CD8-positive, alpha-beta memory T cell (primary cell): ENCODE results near the gene PAAF1. TPM values are rescaled to one million over a fixed set of nuclear protein-coding genes. Genes with fewer than 3 reads are reported as not detected.

Experiments used
- CTCF ChIA-PET: fragments of 350-600 bp; sonication (Branson Sonifier 250); formaldehyde crosslinking; loops from one replicate; lab custom pipeline; 2021; ENCODE audit warnings: antibody characterized with exemption; lab: Charles Lee
- POLR2A ChIA-PET: fragments of 350-600 bp; sonication (Branson Sonifier 250); formaldehyde crosslinking; loops from one replicate; lab custom pipeline; 2021; ENCODE audit warnings: antibody characterized with exemption; lab: Charles Lee
- DNase-seq, 5 donors: peaks; one replicate each; pipeline versions ENCODE4 v3.0.0 to v3.0.0-alpha.2; 2020 to 2022; ENCODE audit warnings: mixed read lengths in 1 of 5
- H3K27ac ChIP-seq: one replicate; pipeline ENCODE4 v1.7.0; 2013; ENCODE audit warnings: low read depth, mild to moderate bottlenecking, low read length, moderate library complexity
- H3K27me3 ChIP-seq: 2 replicates; pipeline ENCODE4 v1.7.0; 2013; ENCODE audit warnings: low read length, mild to moderate bottlenecking; ENCODE audit not compliant: insufficient read depth, poor library complexity, severe bottlenecking
- H3K36me3 ChIP-seq: 2 replicates; pipeline ENCODE4 v1.7.0; 2013; ENCODE audit warnings: mild to moderate bottlenecking, low read length, moderate library complexity; ENCODE audit not compliant: insufficient read depth
- H3K4me1 ChIP-seq: 2 replicates; pipeline ENCODE4 v1.7.0; 2013; ENCODE audit warnings: mild to moderate bottlenecking, low read length, moderate library complexity; ENCODE audit not compliant: insufficient read depth
- H3K4me3 ChIP-seq: 2 replicates; pipeline ENCODE4 v1.7.0; 2013; ENCODE audit warnings: mild to moderate bottlenecking, low read length
- H3K9me3 ChIP-seq: 2 replicates; pipeline ENCODE4 v1.7.0; 2013; ENCODE audit warnings: mild to moderate bottlenecking, low read length
- H3K27ac Mint-ChIP-seq, 8 donors: one replicate each; pipeline ENCODE4 v1.8.0; 2020 to 2021; ENCODE audit warnings: mixed read lengths in 8 of 8, mild to moderate bottlenecking in 6 of 8, inconsistent platforms in 3 of 8, moderate library complexity in 3 of 8
- H3K27me3 Mint-ChIP-seq, 2 donors: one replicate each; pipeline ENCODE4 v1.8.0; 2020 to 2021; ENCODE audit warnings: mixed read lengths in 2 of 2, mild to moderate bottlenecking in 1 of 2, moderate library complexity in 1 of 2
- H3K36me3 Mint-ChIP-seq, 3 donors: one replicate each; pipeline ENCODE4 v1.8.0; 2020 to 2021; ENCODE audit warnings: mixed read lengths in 3 of 3, inconsistent platforms in 1 of 3, mild to moderate bottlenecking in 1 of 3
- H3K4me1 Mint-ChIP-seq, 3 donors: one replicate each; pipeline ENCODE4 v1.8.0; 2020 to 2021; ENCODE audit warnings: mixed read lengths in 3 of 3, inconsistent platforms in 1 of 3, mild to moderate bottlenecking in 1 of 3
- H3K4me3 Mint-ChIP-seq, 7 donors: one replicate each; pipeline ENCODE4 v1.8.0; 2020 to 2021; ENCODE audit warnings: mixed read lengths in 7 of 7, mild to moderate bottlenecking in 6 of 7, moderate library complexity in 4 of 7, inconsistent platforms in 2 of 7
- H3K9me3 Mint-ChIP-seq, 5 donors: one replicate each; pipeline ENCODE4 v1.8.0; 2020 to 2022; ENCODE audit warnings: mixed read lengths in 5 of 5, mild to moderate bottlenecking in 3 of 5, moderate library complexity in 2 of 5, inconsistent platforms in 1 of 5
- polyA plus RNA-seq: library from polyadenylated mRNA; unstranded; fragments of 300-500 nt; fragmentation: Illumina TruSeq; gene quantifications from one replicate; pipeline ENCODE4 v1.2.3, GENCODE V29; 2021
- total RNA-seq, 2 experiments: library from RNA; stranded (reverse); gene quantifications; one replicate each; pipeline ENCODE4 v1.2.3, GENCODE V29; 2021

Gene PAAF1
- total and polyA plus RNA-seq, 3 experiments from 2014 or later, result 18.9 to 29.5 (median 27.1) TPM

- CTCF ChIA-PET, result no interaction called here
- POLR2A ChIA-PET, result no interaction called here
Measured at GRCh38 chr11:73949912-73950311, 73.1 kb downstream of the PAAF1 start.

GRCh38 chr11:73950869-73951710 is 74.3 kb downstream of the PAAF1 start, which contains the start of gene DNAJB13:
Gene DNAJB13 (plus strand): TSS chr11:73951026. CDS start chr11:73951070, 44 bp downstream.
- Histone ChIP-seq H3K36me3 (no peaks in the 10 kb centered on the region), H3K4me3 (no peak within 1 kb of the TSS), H3K27ac (no peak within 1 kb of the TSS), H3K9me3 (no peaks in the 10 kb centered on the region), H3K27me3 (no peaks in the 10 kb centered on the region), H3K4me1 (no peaks in the 10 kb centered on the region)
- POLR2A ChIA-PET, result no interaction called here
- peaks cover 0 to 6% (median 4%) of the 10 kb centered on the region in 3 donors for H3K36me3 Mint-ChIP-seq
- no peak within 1 kb of the TSS for H3K27ac Mint-ChIP-seq
- no peak within 1 kb of the TSS for H3K4me3 Mint-ChIP-seq
- no peak for DNase-seq
- H3K4me1 Mint-ChIP-seq, result no peaks in the 10 kb centered on the region
- peaks cover 5 to 7% of the 10 kb centered on the region in 2 donors for H3K27me3 Mint-ChIP-seq
- H3K9me3 Mint-ChIP-seq, result no peaks in the 10 kb centered on the region
- CTCF ChIA-PET, result no interaction called here

More at GRCh38 chr11:73949912-73950311, 73.1 kb downstream of the PAAF1 start:
- H3K4me3 ChIP-seq, result no peak overlapping the region
- Mint-ChIP-seq H3K4me3 (no peak overlapping the region), H3K27ac (no peak overlapping the region), H3K4me1 (no peaks in the 10 kb centered on the region), H3K27me3 (peaks cover 2 to 5% of the 10 kb centered on the region in 2 donors), H3K36me3 (peaks cover 0 to 4% (median 4%) of the 10 kb centered on the region in 3 donors), H3K9me3 (no peaks in the 10 kb centered on the region)
- no peaks in the 10 kb centered on the region for H3K36me3 ChIP-seq
- H3K4me1 ChIP-seq, result no peaks in the 10 kb centered on the region
- no peaks in the 10 kb centered on the region for H3K27me3 ChIP-seq
- H3K27ac ChIP-seq, result no peak overlapping the region
- no peak for DNase-seq
- H3K9me3 ChIP-seq, result no peaks in the 10 kb centered on the region

DNA sequence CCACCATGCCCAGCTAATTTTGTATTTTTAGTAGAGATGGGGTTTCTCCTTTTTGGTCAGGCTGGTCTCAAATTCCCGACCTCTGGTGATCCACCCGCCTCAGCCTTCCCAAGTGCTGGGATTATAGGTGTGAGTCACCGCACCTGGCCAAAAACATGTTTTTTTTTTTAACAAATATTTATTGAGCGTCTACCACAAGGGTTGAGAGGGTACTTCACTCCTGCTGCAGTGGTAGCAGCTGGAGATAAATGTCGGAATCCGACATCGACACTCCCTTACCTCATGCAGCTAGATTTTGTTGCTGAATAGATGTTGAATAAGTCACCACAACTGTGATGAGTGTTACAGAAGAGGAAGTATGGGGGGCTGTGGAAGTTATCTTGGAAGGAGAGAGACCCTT is 75.0 kb downstream of the PAAF1 start:
- H3K9me3 ChIP-seq, result no peaks in the 10 kb centered on the region
- no peak for DNase-seq
- Mint-ChIP-seq H3K4me3 (no peak overlapping the region), H3K4me1 (no peaks in the 10 kb centered on the region), H3K27ac (no peak overlapping the region), H3K27me3 (peaks cover 7 to 12% of the 10 kb centered on the region in 2 donors), H3K36me3 (peaks cover 0 to 4% (median 4%) of the 10 kb centered on the region in 3 donors), H3K9me3 (no peaks in the 10 kb centered on the region)
- ChIA-PET POLR2A (no interaction called here), CTCF (no interaction called here)
- H3K36me3 ChIP-seq, result no peaks in the 10 kb centered on the region
- no peaks in the 10 kb centered on the region for H3K27me3 ChIP-seq
- no peaks in the 10 kb centered on the region for H3K4me1 ChIP-seq
- H3K27ac ChIP-seq, result no peak overlapping the region
- no peak overlapping the region for H3K4me3 ChIP-seq

DNA sequence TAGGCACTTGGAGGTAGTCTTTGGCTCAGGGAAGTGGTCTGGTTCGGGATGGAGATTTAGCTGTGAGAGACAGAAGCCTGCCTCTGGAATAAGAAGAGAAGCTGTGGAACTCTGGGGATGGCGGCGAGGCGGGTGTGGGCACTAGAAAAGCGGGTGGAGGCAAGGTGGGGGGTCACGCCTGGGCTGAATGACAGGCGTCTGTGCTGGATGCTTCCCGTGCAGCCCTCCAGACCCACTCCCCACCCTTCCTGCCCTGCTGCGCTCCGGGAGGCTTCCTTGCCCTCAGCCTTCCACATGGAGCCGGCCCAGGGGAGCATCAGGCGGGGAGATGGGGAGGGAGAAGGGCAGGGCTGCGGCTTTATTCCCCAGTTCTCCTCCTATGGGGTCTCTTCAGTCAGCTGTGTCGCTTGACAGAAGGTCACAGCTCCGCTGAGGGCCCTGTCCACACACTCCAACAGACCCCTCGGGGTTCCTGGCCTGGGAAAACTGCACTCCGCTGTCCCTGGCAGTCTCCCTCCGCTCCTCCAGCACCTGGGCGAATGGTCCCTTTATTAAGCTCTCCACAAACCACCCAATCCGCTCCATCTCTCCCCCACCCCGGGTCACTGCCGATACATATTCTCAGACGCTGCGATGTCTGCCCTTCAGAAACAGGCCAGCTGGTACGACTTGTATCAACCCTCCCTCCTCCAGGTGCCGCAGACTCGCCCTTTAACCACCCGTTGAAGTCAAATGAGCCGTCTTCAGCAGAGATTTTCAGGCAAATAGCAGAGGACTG is 80.3 kb downstream of the PAAF1 start:
- peaks cover 0 to 2% (median 0%) of the 10 kb centered on the region in 3 donors for H3K36me3 Mint-ChIP-seq
- ChIA-PET CTCF (no interaction called here), POLR2A (interaction anchor here (0.7 kb wide), 1 partner anchor 10 kb away, joined by 4 read pairs; no protein-coding TSS in a partner anchor)
- H3K27ac ChIP-seq, result no peak overlapping the region
- no peaks in the 10 kb centered on the region for H3K9me3 ChIP-seq
- no peaks in the 10 kb centered on the region for H3K9me3 Mint-ChIP-seq
- no peak overlapping the region for H3K4me3 ChIP-seq
- peaks cover 7 to 17% of the 10 kb centered on the region in 2 donors for H3K27me3 Mint-ChIP-seq
- no peaks in the 10 kb centered on the region for H3K36me3 ChIP-seq
- no peak overlapping the region for H3K27ac Mint-ChIP-seq
- peaks cover 0 to 3% (median 0%) of the 10 kb centered on the region in 3 donors for H3K4me1 Mint-ChIP-seq
- H3K27me3 ChIP-seq, result no peaks in the 10 kb centered on the region
- DNase-seq, result no peak
- H3K4me3 Mint-ChIP-seq, result peak overlapping the region in 3 of 7 donors; percentile 35 to 63 (median 52)
- H3K4me1 ChIP-seq, result no peaks in the 10 kb centered on the region

DNA sequence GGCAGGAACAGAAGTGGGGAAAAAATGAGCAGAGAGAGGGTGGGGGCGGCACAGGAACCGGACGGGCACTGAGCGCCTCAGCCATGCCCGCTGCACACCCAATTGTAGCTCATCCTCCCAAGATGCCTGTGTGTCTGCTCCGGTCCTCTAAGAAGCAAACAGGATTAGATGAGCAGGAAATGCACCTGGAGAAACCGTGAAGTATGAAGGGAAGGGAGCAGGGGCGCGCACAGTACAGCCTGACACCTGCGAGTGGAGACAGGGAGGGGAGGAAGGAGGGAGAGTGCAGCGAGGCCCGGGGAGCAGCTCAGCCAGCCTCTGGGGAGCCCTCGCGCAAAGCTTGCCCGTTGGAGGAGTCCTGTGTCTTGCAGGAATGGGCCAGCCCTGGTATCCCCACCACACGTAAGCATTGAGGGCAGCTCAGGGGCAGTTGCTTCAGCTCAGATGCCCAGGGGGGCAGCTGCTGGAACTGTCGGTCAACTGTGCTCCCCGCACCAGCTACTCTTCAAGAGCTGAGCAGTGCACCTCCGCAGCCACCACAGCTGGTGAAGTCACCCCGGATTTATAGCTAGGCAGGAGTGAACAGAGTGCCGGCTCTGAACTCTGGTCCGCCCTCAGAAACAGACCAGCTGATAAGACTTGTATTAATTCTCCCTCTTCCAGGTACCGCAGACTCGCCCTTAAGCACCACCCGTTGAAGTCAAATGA is 81.0 kb downstream of the PAAF1 start:
- H3K36me3 Mint-ChIP-seq, result peaks cover 0 to 2% (median 0%) of the 10 kb centered on the region in 3 donors
- no peak for DNase-seq
- H3K4me3 ChIP-seq, result no peak overlapping the region
- no peak overlapping the region for H3K27ac ChIP-seq
- no peaks in the 10 kb centered on the region for H3K4me1 ChIP-seq
- no peaks in the 10 kb centered on the region for H3K9me3 ChIP-seq
- H3K27me3 ChIP-seq, result no peaks in the 10 kb centered on the region
- peaks cover 0 to 3% (median 0%) of the 10 kb centered on the region in 3 donors for H3K4me1 Mint-ChIP-seq
- H3K27ac Mint-ChIP-seq, result no peak overlapping the region
- peak overlapping the region in 2 of 7 donors; percentile 52 to 63 for H3K4me3 Mint-ChIP-seq
- H3K9me3 Mint-ChIP-seq, result no peaks in the 10 kb centered on the region
- H3K27me3 Mint-ChIP-seq, result peaks cover 5 to 17% of the 10 kb centered on the region in 2 donors
- POLR2A ChIA-PET, result no interaction called here
- CTCF ChIA-PET, result interaction anchor here (0.8 kb wide), 1 partner anchor 47 kb away, joined by 3 read pairs; no protein-coding TSS in a partner anchor
- no peaks in the 10 kb centered on the region for H3K36me3 ChIP-seq

GRCh38 chr11:73958521-73959141 is 81.8 kb downstream of the PAAF1 start:
- CTCF ChIA-PET, result interaction anchor here (0.8 kb wide), 1 partner anchor 47 kb away, joined by 3 read pairs; no protein-coding TSS in a partner anchor
- Histone ChIP-seq H3K27me3 (no peaks in the 10 kb centered on the region), H3K4me1 (no peaks in the 10 kb centered on the region), H3K9me3 (no peaks in the 10 kb centered on the region), H3K27ac (no peak overlapping the region), H3K4me3 (no peak overlapping the region), H3K36me3 (no peaks in the 10 kb centered on the region)
- Mint-ChIP-seq H3K9me3 (no peaks in the 10 kb centered on the region), H3K4me1 (peaks cover 0 to 3% (median 0%) of the 10 kb centered on the region in 3 donors), H3K4me3 (no peak overlapping the region), H3K36me3 (peaks cover 0 to 2% (median 0%) of the 10 kb centered on the region in 3 donors), H3K27ac (peak overlapping the region in 2 of 8 donors; percentile 29 to 36), H3K27me3 (peaks cover 5 to 17% of the 10 kb centered on the region in 2 donors)
- POLR2A ChIA-PET, result no interaction called here
- DNase-seq, result no peak

GRCh38 chr11:73961321-73961720 is 84.5 kb downstream of the PAAF1 start:
- no peaks in the 10 kb centered on the region for H3K9me3 Mint-ChIP-seq
- H3K4me1 Mint-ChIP-seq, result peaks cover 10 to 22% (median 16%) of the 10 kb centered on the region in 3 donors
- H3K27me3 Mint-ChIP-seq, result peaks cover 5 to 8% of the 10 kb centered on the region in 2 donors
- H3K9me3 ChIP-seq, result no peaks in the 10 kb centered on the region
- no peaks in the 10 kb centered on the region for H3K36me3 ChIP-seq
- no peak for DNase-seq
- no peak overlapping the region for H3K27ac ChIP-seq
- H3K4me1 ChIP-seq, result peaks cover 23% of the 10 kb centered on the region
- no peak overlapping the region for H3K4me3 ChIP-seq
- H3K27ac Mint-ChIP-seq, result no peak overlapping the region
- no peaks in the 10 kb centered on the region for H3K36me3 Mint-ChIP-seq
- no peaks in the 10 kb centered on the region for H3K27me3 ChIP-seq
- H3K4me3 Mint-ChIP-seq, result no peak overlapping the region
- POLR2A ChIA-PET, result no interaction called here
- CTCF ChIA-PET, result no interaction called here
